HEK293T (cell line): ENCODE data around the gene PTPN3.

Experiments used
- ARNT ChIP-seq: fragments of 450-650 bp; IDR thresholded peaks from 2 replicates; pipeline ENCODE4 v1.6.1; 2017; ENCODE audit warnings: mild to moderate bottlenecking
- BHLHE40 ChIP-seq: fragments of 450-650 bp; IDR thresholded peaks from 2 replicates; pipeline ENCODE4 v1.6.1; 2016; ENCODE audit warnings: mild to moderate bottlenecking, moderate library complexity, borderline replicate concordance
- CTBP1 ChIP-seq: fragments of 450-650 bp; IDR thresholded peaks from 2 replicates; pipeline ENCODE4 v1.6.1; 2016; ENCODE audit warnings: borderline replicate concordance
- FOXM1 ChIP-seq: fragments of 450-650 bp; IDR thresholded peaks from 2 replicates; pipeline ENCODE4 v1.6.1; 2017; ENCODE audit warnings: mild to moderate bottlenecking, borderline replicate concordance
- HDGF ChIP-seq: fragments of 450-650 bp; IDR thresholded peaks from 2 replicates; pipeline ENCODE4 v1.6.1; 2017; ENCODE audit warnings: antibody characterized with exemption, borderline replicate concordance
- NFRKB ChIP-seq: fragments of 450-650 bp; IDR thresholded peaks from 2 replicates; pipeline ENCODE4 v1.6.1; 2016; ENCODE audit warnings: mild to moderate bottlenecking, moderate library complexity
- PKNOX1 ChIP-seq: fragments of 450-650 bp; IDR thresholded peaks from 2 replicates; pipeline ENCODE4 v1.6.1; 2016
- SP1 ChIP-seq: fragments of 450-650 bp; IDR thresholded peaks from 2 replicates; pipeline ENCODE4 v1.6.1; 2017
- TARDBP ChIP-seq: fragments of 450-650 bp; IDR thresholded peaks from 2 replicates; pipeline ENCODE4 v1.6.1; 2016

GRCh38 chr9:109497226-109498153 is 617 bp downstream of the PTPN3 start:
- TF ChIP-seq PKNOX1, result peak; percentile 56
- no peak for TF ChIP-seq NFRKB
- no peak for TF ChIP-seq ARNT
- no peak for TF ChIP-seq CTBP1
- TF ChIP-seq SP1, result no peak
- TF ChIP-seq FOXM1, result no peak
- TF ChIP-seq TARDBP, result no peak
- TF ChIP-seq HDGF, result no peak
- TF ChIP-seq BHLHE40, result no peak
